Body of pancreas (tissue), 4 donors: ENCODE data around the gene POT1. TPM values are rescaled to one million over a fixed set of nuclear protein-coding genes. Genes with fewer than 3 reads are reported as not detected.
"Not testable (repeated sequence)": the region's sequence is repeated elsewhere in the genome, so short reads cannot be mapped to it uniquely, and the experiment has no call there.

Experiments used
- ATAC-seq: fragments of 150-250 bp; one replicate; pipeline ENCODE4 v1.9.1; 2016
- DNase-seq, 4 donors: peaks; one replicate each; pipeline ENCODE4 v3.0.0-alpha.2; 2019
- H3K27ac ChIP-seq, 4 donors: fragments of 200-600 bp; sonication (generic); 1 replicate in 3 of 4; 2 replicates in 1 of 4; pipeline versions ENCODE4 v1.5.1 to v1.6.1; 2016 to 2019; ENCODE audit warnings: mild to moderate bottlenecking in 1 of 4, mixed read lengths in 1 of 4, moderate library complexity in 1 of 4
- H3K27me3 ChIP-seq, 2 donors: fragments of 200-600 bp; sonication (generic); one replicate each; pipeline ENCODE4 v1.6.0; 2016; ENCODE audit warnings: mild to moderate bottlenecking in 1 of 2
- H3K36me3 ChIP-seq, 2 donors: fragments of 200-600 bp; sonication (generic); replicated peaks in 1 of 2; 2 replicates each; pipeline ENCODE4 v1.5.1; 2016; ENCODE audit warnings: low read depth in 2 of 2; ENCODE audit not compliant: insufficient read depth in 1 of 2
- H3K4me1 ChIP-seq: fragments of 200-600 bp; sonication (generic); one replicate; pipeline ENCODE4 v1.6.0; 2016
- H3K4me3 ChIP-seq, 2 donors: fragments of 200-600 bp; sonication (generic); 1 replicate in 1 of 2; 2 replicates in 1 of 2; pipeline ENCODE4 v1.5.1; 2016 to 2019
- H3K9me3 ChIP-seq, 3 donors: fragments of 200-600 bp; sonication (generic); 1 replicate in 2 of 3; 2 replicates in 1 of 3; pipeline ENCODE4 v1.5.1; 2016
- CTCF ChIP-seq, 7 experiments: fragments of 450-650 bp in 4 of 7; fragments of 200-600 bp in 3 of 7; sonication (generic) in 3 of 7; IDR thresholded peaks; one replicate each; pipeline ENCODE4 v1.5.1; 2016 to 2019; ENCODE audit warnings: antibody characterized with exemption in 7 of 7
- POLR2A ChIP-seq, 3 donors: fragments of 450-650 bp; IDR thresholded peaks; one replicate each; pipeline ENCODE4 v1.6.1; 2016; ENCODE audit warnings: antibody characterized with exemption in 3 of 3, mild to moderate bottlenecking in 2 of 3
- WGBS, 2 donors: methylation state at CpG; one replicate each; pipeline ENCODE4 v1.1.5; 2017; 5-methylcytosine and 5-hydroxymethylcytosine counted together
- intact Hi-C: fragments of 100-400 bp; cut with DNase I; formaldehyde crosslinking; loops from one replicate; pipeline ENCODE4 v1.15.1; 2023
- total RNA-seq, 2 donors: library from RNA; depleted of rRNA; stranded (reverse); fragments of >200 nt; gene quantifications; one replicate each; pipeline ENCODE4 v1.1.0, GENCODE V29; 2016

Gene POT1
- total RNA-seq: 1 to 10 TPM; 3.3 to 5.4 TPM

DNA sequence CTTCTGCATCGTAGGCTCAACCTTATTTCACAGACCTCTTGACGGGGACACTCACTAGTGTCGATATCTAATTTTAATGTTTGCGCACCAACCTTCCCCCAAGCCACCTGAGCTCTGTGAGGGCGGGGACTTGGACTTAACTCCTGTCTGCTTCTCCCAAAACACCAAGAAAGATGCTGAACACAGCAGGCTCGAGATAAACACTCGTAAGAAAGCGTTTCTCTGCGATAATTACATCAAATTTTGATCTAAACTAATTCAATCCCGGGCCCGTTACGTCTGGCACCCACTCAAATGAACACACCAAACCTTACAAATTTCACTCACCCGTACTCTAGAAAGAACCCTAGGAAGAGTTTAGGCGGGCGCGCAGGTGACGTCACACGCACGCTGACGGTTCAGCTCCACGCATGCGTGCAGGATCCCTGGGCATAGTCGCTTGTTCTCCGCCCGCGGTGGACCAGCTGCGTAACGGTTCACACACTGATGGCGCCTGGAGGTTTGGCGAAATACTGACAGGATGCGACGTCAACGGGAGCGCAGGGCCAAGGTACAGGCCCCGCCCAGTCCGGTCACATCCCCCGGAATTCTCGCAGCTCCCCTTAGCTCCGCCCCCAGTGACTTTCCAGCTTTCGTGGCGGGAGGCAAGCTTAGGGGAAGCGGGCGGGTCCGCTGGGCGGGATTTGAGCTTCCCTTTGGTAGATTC, at the start of gene POT1:
Gene POT1 (minus strand): TSS at position 359 of the 706 bp plus-strand sequence. CDS start 32,652 bp downstream, outside the sequence.
- peak; percentile 97 to 99 (median 98) for DNase-seq
- H3K27ac ChIP-seq: peak within 1 kb of the TSS; percentile 41 to 83 (median 64)
- WGBS, 2 donors: 0% methylated on average over 14 to 45 of the region's 45 CpGs
- peak; percentile 100 for ATAC-seq
- no peaks in the 10 kb centered on the region for H3K36me3 ChIP-seq
- peak within 1 kb of the TSS; percentile 15 to 32 for H3K4me3 ChIP-seq
- no peaks in the 10 kb centered on the region for H3K9me3 ChIP-seq
- H3K27me3 ChIP-seq: no peaks in the 10 kb centered on the region
- H3K4me1 ChIP-seq: peaks cover 7% of the 10 kb centered on the region
- TF ChIP-seq CTCF (IDR thresholded peaks at IDR 0.05) (peak in 2 of 7 experiments; percentile 13 to 27), POLR2A (IDR thresholded peaks at IDR 0.05) (peak in 2 of 3 donors; percentile 47 to 48)
- intact Hi-C loops: no loop called here

DNA sequence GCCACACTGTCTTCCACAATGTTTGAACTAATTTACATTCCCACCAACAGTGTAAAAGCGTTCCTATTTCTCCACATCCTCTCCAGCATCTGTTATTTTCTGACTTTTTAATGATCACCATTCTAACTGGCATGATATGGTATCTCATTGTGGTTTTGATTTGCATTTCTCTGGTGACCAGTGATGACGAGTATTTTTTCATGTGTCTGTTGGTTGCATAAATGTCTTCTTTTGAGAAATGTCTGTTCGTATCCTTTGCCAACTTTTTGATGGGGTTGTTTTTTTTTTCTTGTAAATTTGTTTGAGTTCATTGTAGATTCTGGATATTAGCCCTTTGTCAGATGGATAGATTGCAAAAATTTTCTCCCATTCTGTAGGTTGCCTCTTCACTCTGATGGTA, 45.5 kb upstream of the POT1 start:
- H3K9me3 ChIP-seq, intact Hi-C loops, H3K27me3 ChIP-seq, H3K4me3 ChIP-seq, H3K27ac ChIP-seq, ATAC-seq, H3K4me1 ChIP-seq, H3K36me3 ChIP-seq, DNase-seq: not testable (repeated sequence)
- WGBS, 2 donors: 39 to 40% methylated on average over 3 of the region's 3 CpGs

DNA sequence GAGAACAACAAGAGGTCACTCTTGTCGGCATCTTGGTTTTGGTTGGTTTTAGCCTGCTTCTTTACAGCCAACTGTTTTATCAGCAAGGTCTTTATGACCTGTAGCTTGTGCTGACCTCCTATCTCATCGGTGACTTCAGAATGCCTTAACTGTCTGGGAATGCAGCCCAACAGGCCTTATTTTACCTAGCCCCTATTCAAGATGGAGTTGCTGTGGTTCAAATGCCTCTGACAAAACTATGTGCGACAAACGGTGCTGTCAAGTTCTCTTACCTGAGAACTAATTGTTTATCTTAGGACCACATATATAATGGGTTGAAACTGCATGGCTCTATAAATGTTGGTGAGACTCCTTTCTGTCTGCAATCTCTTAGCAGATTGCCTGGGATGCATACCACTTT, 35.9 kb upstream of the POT1 start:
- WGBS, 2 donors: 83 to 86% methylated on average over 4 of the region's 4 CpGs
- H3K4me1 ChIP-seq: no peaks in the 10 kb centered on the region
- intact Hi-C loops: no loop called here
- DNase-seq: no peak
- TF ChIP-seq CTCF (IDR thresholded peaks at IDR 0.05): no peak
- no peak for TF ChIP-seq POLR2A (IDR thresholded peaks at IDR 0.05)
- H3K36me3 ChIP-seq: no peaks in the 10 kb centered on the region
- H3K27ac ChIP-seq: no peak overlapping the region
- no peak overlapping the region for H3K4me3 ChIP-seq
- no peaks in the 10 kb centered on the region for H3K9me3 ChIP-seq
- H3K27me3 ChIP-seq: no peaks in the 10 kb centered on the region
- no peak for ATAC-seq

- ATAC-seq (no peak), DNase-seq (no peak)
- Histone ChIP-seq H3K4me3 (no peak overlapping the region), H3K9me3 (no peaks in the 10 kb centered on the region), H3K27me3 (no peaks in the 10 kb centered on the region), H3K27ac (no peak overlapping the region), H3K36me3 (no peaks in the 10 kb centered on the region), H3K4me1 (no peaks in the 10 kb centered on the region)
- 0% methylated on average over 1 of the region's 1 CpG for WGBS, 2 donors
- TF ChIP-seq POLR2A (IDR thresholded peaks at IDR 0.05): no peak
- no peak for TF ChIP-seq CTCF (IDR thresholded peaks at IDR 0.05)
- intact Hi-C loops: no loop called here
Observed at GRCh38 chr7:124959676-124960075, 30.1 kb upstream of the POT1 start.

DNA sequence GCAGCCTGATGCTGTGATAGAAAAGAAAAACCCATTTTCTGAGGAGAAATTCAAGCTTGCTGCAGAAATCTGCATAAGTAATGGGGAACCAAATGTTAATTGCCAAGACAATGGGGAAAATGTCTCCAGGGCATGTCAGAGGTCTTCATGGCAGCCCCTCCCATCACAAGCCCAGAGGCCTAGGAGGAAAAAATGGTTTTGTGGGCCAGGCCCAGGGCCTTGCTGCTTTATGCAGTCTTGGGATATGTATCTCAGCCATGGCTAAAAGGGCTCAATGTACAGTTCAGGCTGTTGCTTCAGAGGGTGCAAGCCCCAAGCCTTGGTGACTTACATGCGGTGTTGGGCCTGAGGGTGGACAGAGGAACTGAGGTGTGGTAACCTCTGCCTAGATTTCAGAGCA, 28.3 kb upstream of the POT1 start:
- ATAC-seq, H3K27me3 ChIP-seq, DNase-seq, H3K4me3 ChIP-seq, H3K36me3 ChIP-seq, H3K27ac ChIP-seq, intact Hi-C loops, H3K4me1 ChIP-seq, H3K9me3 ChIP-seq: not testable (repeated sequence)
- 86 to 90% methylated on average over 1 of the region's 1 CpG for WGBS, 2 donors

DNA sequence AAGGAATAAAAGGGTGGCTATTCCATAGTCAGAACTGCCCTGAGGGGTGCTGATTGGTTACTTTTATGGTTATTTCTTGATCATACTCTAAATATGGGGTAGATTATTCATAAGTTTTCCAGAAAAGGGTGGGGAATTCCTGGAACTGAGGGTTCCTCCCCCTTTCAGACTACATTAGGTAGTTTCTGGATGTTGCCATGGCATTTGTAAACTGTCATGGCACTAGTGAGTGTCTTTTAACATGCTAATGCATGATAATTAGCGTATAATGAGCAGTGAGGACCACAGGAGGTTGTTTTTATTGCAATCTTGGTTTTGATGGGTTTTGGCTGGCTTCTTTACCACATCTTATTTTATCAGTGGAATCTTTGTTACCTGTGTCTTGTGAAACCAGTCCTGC, 26.5 kb upstream of the POT1 start:
- H3K27me3 ChIP-seq: no peaks in the 10 kb centered on the region
- no peak overlapping the region for H3K27ac ChIP-seq
- intact Hi-C loops: no loop called here
- no peaks in the 10 kb centered on the region for H3K4me1 ChIP-seq
- no peak for TF ChIP-seq CTCF (IDR thresholded peaks at IDR 0.05)
- no peak for TF ChIP-seq POLR2A (IDR thresholded peaks at IDR 0.05)
- no peaks in the 10 kb centered on the region for H3K36me3 ChIP-seq
- H3K4me3 ChIP-seq: no peak overlapping the region
- DNase-seq (no peak), ATAC-seq (no peak)
- 80 to 86% methylated on average over 1 of the region's 1 CpG for WGBS, 2 donors
- no peaks in the 10 kb centered on the region for H3K9me3 ChIP-seq
